ENCODE measurements around the gene HSDL2.
"Not testable (repeated sequence)": the region's sequence is repeated elsewhere in the genome, so short reads cannot be mapped to it uniquely, and the experiment has no call there.

Gene HSDL2

DNA sequence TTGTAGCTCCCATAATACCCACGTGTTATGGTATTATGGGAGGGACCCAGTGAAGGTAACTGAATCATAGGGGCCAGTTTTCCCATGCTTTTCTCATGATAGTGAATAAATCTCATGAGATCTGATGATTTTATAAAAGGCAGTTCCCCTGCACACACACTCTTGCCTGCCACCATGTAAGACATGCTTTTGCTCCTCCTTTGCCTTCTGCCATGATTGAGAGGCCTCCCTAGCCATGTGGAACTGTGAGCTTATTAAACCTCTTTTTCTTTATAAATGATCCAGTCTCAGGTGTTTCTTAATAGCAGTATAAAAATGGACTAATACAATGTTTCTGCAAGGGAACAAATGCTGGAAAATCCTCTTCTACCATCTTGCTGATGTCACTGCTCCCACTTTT is 10.1 kb upstream of the HSDL2 start:
- Histone ChIP-seq H3K4me2 (ENCODE audit: low read depth, low read length, poor library complexity, severe bottlenecking) (no peak overlapping the region), H3K36me3 (ENCODE audit: insufficient read depth, low read length) (no peaks in the 10 kb centered on the region), H3K4me1 (ENCODE audit: insufficient read depth, low read length, poor library complexity, severe bottlenecking) (no peaks in the 10 kb centered on the region), H3K4me3 (ENCODE audit: low read length, poor library complexity, severe bottlenecking) (no peak overlapping the region), H3K9me3 (ENCODE audit: insufficient read depth, low read depth, low read length) (peaks cover 7% of the 10 kb centered on the region; the same call in 1 of the 2 replicates), H3K9ac (ENCODE audit: low read depth, low read length, poor library complexity, severe bottlenecking) (no peak overlapping the region), H4K20me1 (ENCODE audit: insufficient read depth, low read length, poor library complexity, severe bottlenecking) (no peaks in the 10 kb centered on the region), H3K79me2 (ENCODE audit: insufficient read depth, low read length) (no peaks in the 10 kb centered on the region), H3F3A (ENCODE audit: low read depth) (no peaks in the 10 kb centered on the region), H3K27me3 (ENCODE audit: insufficient read depth, low read length, poor library complexity, severe bottlenecking) (no peaks in the 10 kb centered on the region), H3K9me2 (replicated peaks; ENCODE audit: low read depth, low read length) (no peaks in the 10 kb centered on the region), H2AFZ (ENCODE audit: low read length) (no peak overlapping the region)
- TF ChIP-seq, protein P1, sequence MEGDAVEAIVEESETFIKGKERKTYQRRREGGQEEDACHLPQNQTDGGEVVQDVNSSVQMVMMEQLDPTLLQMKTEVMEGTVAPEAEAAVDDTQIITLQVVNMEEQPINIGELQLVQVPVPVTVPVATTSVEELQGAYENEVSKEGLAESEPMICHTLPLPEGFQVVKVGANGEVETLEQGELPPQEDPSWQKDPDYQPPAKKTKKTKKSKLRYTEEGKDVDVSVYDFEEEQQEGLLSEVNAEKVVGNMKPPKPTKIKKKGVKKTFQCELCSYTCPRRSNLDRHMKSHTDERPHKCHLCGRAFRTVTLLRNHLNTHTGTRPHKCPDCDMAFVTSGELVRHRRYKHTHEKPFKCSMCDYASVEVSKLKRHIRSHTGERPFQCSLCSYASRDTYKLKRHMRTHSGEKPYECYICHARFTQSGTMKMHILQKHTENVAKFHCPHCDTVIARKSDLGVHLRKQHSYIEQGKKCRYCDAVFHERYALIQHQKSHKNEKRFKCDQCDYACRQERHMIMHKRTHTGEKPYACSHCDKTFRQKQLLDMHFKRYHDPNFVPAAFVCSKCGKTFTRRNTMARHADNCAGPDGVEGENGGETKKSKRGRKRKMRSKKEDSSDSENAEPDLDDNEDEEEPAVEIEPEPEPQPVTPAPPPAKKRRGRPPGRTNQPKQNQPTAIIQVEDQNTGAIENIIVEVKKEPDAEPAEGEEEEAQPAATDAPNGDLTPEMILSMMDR (conservative IDR thresholded peaks at IDR 0.05; ENCODE audit: low read length) = no peak
- TF ChIP-seq EZH2phosphoT487 (IDR thresholded peaks at IDR 0.05; ENCODE audit: borderline replicate concordance) = no peak

DNA sequence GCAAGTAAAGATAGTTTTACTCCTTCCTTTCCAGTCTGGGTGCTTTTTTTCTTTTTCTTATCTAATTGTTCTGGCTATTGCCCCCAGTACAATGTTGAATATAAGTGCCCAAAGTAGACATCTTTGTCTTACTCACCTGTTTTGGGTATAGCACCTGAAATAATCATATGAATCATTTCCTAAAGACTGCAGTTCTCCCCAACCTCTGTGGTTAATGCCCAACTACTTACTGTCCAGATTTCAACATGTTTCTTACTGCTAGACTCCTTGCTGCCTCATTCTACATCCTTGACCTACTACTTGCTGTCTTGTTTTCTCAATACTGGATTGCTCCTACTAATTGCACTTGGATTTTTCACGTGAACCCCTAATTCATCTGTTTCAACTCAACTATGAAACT is 8.8 kb upstream of the HSDL2 start:
- Histone ChIP-seq H3K79me2 (ENCODE audit: insufficient read depth, low read length) (no peaks in the 10 kb centered on the region), H3K9me2 (replicated peaks; ENCODE audit: low read depth, low read length) (no peaks in the 10 kb centered on the region), H3K4me3 (ENCODE audit: low read length, poor library complexity, severe bottlenecking) (no peak overlapping the region), H3F3A (ENCODE audit: low read depth) (no peaks in the 10 kb centered on the region), H3K27me3 (ENCODE audit: insufficient read depth, low read length, poor library complexity, severe bottlenecking) (no peaks in the 10 kb centered on the region), H3K9me3 (ENCODE audit: insufficient read depth, low read depth, low read length) (peaks cover 7% of the 10 kb centered on the region; the same call in 1 of the 2 replicates), H3K4me1 (ENCODE audit: insufficient read depth, low read length, poor library complexity, severe bottlenecking) (no peaks in the 10 kb centered on the region), H2AFZ (ENCODE audit: low read length) (no peak overlapping the region), H4K20me1 (ENCODE audit: insufficient read depth, low read length, poor library complexity, severe bottlenecking) (no peaks in the 10 kb centered on the region), H3K36me3 (ENCODE audit: insufficient read depth, low read length) (no peaks in the 10 kb centered on the region), H3K9ac (ENCODE audit: low read depth, low read length, poor library complexity, severe bottlenecking) (no peak overlapping the region), H3K4me2 (ENCODE audit: low read depth, low read length, poor library complexity, severe bottlenecking) (no peak overlapping the region)
- no peak for TF ChIP-seq EZH2phosphoT487 (IDR thresholded peaks at IDR 0.05; ENCODE audit: borderline replicate concordance)
- TF ChIP-seq, protein P1 (conservative IDR thresholded peaks at IDR 0.05; ENCODE audit: low read length) = no peak

DNA sequence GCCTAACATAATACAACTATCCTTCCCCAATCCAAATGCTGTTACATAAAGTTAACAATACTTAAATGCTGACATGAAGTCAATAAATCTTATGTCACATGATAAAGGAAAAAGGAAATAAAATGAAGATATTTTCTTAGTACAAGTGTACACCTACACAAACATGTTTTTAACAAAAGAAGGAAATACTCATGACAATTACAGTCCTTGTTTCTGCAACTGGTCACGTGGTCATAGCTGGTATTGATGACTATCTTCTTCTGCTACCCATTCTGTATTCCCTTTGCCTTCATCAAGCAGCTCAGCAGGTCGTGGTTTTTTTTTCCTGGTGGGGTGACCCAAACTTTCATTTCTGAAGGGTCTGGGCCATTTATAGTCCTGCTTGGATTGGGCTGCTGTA is 6.2 kb upstream of the HSDL2 start:
- H4K20me1 ChIP-seq (ENCODE audit: insufficient read depth, low read length, poor library complexity, severe bottlenecking); H3K36me3 ChIP-seq (ENCODE audit: insufficient read depth, low read length); H3K9me2 ChIP-seq (replicated peaks; ENCODE audit: low read depth, low read length); H2AFZ ChIP-seq (ENCODE audit: low read length); H3K4me3 ChIP-seq (ENCODE audit: low read length, poor library complexity, severe bottlenecking); H3K9me3 ChIP-seq (ENCODE audit: insufficient read depth, low read depth, low read length); H3K9ac ChIP-seq (ENCODE audit: low read depth, low read length, poor library complexity, severe bottlenecking); H3K27me3 ChIP-seq (ENCODE audit: insufficient read depth, low read length, poor library complexity, severe bottlenecking); H3F3A ChIP-seq (ENCODE audit: low read depth); H3K4me2 ChIP-seq (ENCODE audit: low read depth, low read length, poor library complexity, severe bottlenecking): not testable (repeated sequence)
- Histone ChIP-seq H3K4me1 (ENCODE audit: insufficient read depth, low read length, poor library complexity, severe bottlenecking) (peaks cover 22% of the 10 kb centered on the region), H3K79me2 (ENCODE audit: insufficient read depth, low read length) (peaks cover 21% of the 10 kb centered on the region)

DNA sequence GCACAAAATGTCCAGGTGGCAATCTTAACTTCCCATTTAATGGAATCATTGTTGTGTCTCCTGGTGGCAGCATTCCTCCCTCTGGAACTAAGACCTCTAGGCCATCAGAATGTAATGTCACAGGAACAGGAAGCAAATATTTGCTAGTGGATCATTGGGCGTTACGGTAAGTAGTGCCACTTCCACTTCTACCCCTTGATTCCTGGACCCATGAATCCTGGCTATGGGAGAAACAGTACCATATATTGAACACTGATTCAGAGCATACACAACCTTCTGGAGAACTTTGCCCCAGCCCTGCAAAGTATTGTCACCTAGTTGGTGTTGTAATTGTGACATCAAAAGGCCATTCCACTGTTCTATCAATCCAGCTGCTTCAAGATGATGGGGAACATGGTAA is 5.7 kb upstream of the HSDL2 start:
- H3K36me3 ChIP-seq (ENCODE audit: insufficient read depth, low read length); H3K4me3 ChIP-seq (ENCODE audit: low read length, poor library complexity, severe bottlenecking); H3K9ac ChIP-seq (ENCODE audit: low read depth, low read length, poor library complexity, severe bottlenecking); H2AFZ ChIP-seq (ENCODE audit: low read length); H3K9me2 ChIP-seq (replicated peaks; ENCODE audit: low read depth, low read length); H3K27me3 ChIP-seq (ENCODE audit: insufficient read depth, low read length, poor library complexity, severe bottlenecking); H3F3A ChIP-seq (ENCODE audit: low read depth); H4K20me1 ChIP-seq (ENCODE audit: insufficient read depth, low read length, poor library complexity, severe bottlenecking); H3K4me2 ChIP-seq (ENCODE audit: low read depth, low read length, poor library complexity, severe bottlenecking); H3K9me3 ChIP-seq (ENCODE audit: insufficient read depth, low read depth, low read length): not testable (repeated sequence)
- peaks cover 22% of the 10 kb centered on the region for H3K4me1 ChIP-seq (ENCODE audit: insufficient read depth, low read length, poor library complexity, severe bottlenecking)
- peaks cover 26% of the 10 kb centered on the region for H3K79me2 ChIP-seq (ENCODE audit: insufficient read depth, low read length)

Data from Loucy (cell line).